GM12801 (cell line): ENCODE measurements around the gene ZDHHC11.

Experiments
- CTCF ChIP-seq: IDR thresholded peaks from one replicate; pipeline ENCODE4 v1.5.1; 2011; ENCODE audit warnings: control low read depth; ENCODE audit not compliant: insufficient read length; ENCODE audit errors: extremely low read depth

Gene ZDHHC11

GRCh38 chr5:758698-759053 lies 92.1 kb downstream of the ZDHHC11 start:
- TF ChIP-seq CTCF: no peak

DNA sequence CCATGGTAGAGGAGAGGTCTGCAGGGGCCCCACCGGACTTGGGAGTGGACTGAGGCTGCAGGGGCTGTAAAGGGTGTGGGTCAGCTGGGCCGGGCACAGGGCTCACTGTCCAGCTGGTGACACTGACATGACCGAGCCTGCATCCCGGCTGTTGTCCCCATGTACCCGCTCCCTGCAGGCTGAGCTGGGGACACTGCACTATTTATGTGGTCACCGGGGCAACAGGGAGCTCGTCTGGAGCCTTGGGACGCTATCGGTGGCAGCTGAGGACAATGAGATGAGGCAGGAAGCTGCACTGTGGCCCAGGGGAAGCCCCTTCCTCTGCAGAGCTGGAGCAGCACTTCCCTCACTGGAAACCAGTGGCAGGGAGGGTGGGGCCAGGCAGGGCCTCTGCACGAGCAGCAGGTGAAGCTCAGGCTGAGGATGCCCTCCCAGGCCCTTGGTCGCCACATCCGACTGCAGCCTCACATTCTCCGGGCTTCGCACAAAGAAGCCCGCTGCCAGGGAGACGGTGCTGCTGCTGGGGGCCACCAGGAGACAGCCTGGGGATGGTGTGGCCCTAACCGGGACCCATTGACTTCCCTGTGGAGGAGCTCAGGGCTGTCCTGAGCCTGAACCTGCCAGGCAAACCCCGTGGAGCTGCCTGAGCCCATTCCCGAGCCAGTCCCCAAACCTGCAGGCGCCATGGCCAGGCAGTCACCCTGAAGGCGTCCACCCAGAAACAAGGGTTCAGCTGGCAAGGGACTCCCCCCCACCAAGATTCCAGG lies 92.7 kb downstream of the ZDHHC11 start:
- TF ChIP-seq CTCF: no peak

- TF ChIP-seq CTCF: no peak
Measured at GRCh38 chr5:757346-757930, 93.3 kb downstream of the ZDHHC11 start.

DNA sequence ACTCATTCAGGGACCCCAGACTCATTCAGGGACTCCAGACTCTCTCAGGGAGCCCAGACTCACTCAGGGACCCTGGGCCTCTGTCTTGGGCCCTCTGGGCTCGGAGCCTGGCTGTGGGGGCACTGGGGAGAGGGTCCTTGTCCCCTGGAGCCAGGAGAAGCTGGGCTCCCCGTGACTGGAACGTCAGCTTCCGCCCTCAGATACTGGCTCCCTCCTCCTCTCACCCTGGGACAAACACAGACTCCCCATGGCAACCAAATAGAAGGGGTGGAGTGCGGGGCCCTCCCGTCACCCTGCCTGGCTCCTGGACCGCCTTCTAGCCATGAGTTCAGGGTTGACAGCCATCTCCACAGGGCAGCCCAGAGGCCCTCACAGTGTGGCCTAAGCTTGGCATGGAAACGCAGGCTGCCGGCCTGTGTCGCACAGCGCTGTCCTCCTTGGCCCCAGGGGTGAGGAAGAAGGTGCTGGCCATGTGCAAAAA lies 93.9 kb downstream of the ZDHHC11 start:
- no peak for TF ChIP-seq CTCF

DNA sequence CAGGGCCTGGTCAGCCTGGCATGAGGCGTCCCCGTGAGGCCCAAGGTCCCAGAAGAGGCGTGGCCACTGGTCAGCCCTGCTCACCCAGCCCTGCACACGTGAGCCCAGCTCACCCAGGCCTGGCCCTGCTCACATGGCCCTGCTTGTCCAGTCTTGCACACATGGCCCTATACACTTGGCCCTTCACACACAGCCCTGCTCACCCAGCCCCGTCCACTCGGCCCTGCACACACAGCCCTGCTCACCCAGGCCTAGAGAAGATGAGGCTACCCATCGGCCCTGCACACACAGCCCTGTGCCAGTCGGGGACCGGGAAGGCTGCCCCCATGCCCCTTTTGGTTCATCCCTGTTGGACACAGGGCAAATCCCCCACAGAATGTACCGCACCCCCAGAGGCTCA lies 94.6 kb downstream of the ZDHHC11 start:
- no peak for TF ChIP-seq CTCF

DNA sequence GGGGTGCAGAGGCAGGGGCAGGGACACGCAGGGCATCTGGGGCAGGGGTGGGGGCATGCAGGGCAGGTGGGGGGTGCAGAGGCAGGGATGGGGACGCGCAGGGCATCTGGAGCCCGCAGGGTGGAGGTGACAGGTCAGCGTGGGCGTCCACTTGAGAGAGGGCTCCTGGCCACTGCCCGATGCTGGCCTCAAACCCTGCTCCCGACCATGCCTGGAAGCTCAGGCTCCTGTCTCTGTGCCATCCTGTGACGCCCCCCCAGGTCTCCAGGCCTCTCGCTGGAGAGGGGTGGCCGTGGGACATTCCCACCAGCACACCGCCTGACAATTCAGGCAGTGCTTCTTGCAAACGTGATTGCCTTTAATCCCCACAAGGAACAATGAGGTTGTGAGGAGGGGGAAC lies 99.3 kb downstream of the ZDHHC11 start:
- no peak for TF ChIP-seq CTCF

GRCh38 chr5:749101-749670 lies 101.6 kb downstream of the ZDHHC11 start:
- TF ChIP-seq CTCF: no peak
